ENCODE measurements around the gene FAM174B.

The FAM174B gene

DNA sequence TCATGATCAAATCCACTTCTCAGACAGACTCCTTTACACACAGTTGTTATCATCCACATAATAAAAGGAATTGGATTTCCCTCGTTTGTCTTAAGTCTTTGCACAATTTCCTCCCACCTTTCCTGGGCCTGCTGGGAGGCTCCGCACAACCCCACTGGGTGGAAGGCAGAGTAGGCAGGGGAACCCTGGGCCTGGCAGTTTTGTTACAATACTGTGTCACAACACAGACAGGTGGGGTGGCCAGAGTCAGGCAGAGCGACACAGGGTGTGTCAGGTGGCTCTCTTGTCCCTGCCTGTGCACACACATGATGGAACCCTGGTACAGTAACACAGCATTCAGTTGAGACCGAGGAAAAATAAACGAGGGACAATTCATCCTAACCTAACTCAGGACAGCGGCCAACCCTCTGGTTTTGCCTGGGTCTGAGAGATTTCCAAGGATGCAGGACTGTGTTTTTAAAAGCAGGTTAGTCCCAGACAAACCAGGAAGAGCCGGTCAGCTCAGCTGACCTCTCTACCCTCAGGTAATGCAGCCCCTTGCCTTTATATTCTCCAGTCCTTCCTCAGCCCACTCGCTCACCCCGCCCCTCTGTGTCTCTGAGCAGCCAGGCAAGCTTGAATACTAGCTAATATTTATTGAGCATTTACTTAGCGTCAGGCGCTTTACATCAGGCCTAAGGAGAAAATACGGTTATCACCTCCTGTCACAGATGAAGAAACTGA lies 8.8 kb upstream of the FAM174B start:
- DNase-seq: no peak

DNA sequence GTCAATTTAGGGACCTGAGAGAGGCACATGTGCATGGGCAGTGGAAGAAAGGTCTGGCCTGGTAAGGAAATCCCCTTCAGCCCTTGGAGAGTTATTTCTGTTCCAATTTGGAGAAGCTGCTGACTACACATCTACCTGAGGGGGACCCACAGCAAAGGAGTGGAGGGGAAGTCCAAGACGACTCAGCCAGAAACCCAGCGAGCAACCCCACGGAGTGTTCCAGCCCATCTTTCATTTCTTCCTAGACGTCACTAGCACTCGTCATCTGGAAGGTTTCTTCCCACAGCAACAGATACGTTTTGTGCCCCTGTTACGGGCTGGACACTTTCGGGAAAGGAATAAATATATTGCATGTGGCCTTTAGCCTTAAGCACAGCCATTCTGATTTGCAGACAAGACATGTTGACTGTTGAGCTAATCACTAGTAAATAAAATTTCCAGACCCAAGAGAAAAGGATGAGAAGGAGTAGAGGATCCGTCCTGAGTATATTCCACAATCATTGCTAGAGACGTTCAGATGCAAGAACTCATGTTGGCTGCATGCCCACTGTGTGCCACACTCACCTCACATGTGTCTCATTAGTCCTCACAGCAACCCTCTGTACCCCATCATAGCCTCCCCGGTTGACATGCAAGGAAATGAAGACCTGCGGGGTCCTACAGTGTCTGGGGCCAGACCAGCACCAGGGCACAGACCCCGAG lies 7.8 kb upstream of the FAM174B start:
- DNase-seq: no peak

DNA sequence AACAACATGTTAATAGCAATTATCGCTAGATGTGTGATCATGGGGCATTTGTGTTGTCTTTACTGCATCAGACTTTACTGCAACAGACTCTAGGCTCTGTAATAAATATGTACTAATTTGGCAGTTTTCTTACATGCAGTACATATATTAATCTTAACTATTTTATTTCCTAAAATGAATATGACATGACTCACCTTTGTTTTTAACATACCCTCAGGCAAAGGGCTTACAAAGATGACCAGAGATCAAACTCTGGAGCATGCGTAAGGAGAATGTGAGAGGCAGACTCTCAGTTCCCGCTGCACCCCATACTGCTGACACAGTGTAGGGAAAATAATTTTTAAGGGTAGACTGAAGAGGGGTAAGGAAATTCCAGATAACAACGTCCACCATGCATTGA lies 7.2 kb upstream of the FAM174B start:
- DNase-seq: no peak

DNA sequence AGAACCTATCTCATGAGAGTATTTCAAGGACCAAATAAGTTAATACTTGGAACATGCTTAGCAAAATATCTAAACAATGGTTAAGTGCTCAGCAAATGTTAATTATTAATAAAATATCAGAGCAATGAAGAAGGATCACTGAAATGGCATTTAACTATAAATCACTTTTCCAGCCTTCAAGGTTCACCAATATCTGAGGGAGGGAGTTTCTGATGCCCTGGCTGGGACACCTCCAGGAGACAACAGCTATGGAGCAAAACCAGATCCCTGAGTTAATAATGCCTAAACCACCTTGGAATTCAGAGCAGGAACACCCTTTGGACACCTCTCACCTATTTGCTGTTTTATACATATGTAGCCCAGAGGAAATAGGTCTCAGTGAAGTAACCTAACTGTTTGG lies 6.4 kb upstream of the FAM174B start:
- no peak for DNase-seq

DNA sequence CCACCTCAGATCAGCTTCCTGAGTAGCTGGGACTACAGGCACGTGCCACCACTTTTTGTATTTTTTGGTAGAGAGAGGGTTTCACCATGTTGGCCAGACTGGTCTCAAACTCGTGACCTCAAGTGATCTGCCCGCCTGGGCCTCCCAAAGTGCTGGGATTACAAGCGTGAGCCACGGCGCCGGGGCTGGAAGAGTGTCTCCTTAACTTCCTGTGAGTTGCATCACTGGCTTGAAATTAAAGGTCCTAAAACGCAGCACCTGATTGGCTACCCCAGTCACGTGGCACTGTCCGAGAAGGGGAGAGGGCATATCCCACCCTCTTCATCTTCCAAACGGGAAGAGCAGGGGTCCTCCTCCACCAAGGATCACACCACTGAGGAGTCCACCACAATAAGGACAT lies 5.5 kb upstream of the FAM174B start:
- DNase-seq: no peak

DNA sequence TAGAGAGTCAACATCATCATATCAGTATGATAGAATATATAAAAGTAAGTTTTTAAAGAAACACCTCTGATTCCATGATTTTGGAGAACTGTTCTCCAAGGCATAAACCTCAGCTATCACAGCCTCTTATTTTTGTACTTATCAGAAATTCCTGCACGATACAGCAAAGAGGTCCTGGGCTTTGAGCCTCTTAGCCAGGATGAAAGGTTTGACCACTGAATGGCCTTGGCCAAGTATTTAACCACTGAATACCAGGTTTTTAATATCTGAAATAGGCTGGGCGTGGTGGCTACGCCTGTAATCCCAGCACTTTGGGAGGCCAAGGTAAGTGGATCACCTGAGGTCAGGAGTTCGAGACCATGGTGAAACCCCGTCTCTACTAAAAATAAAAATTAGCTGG lies 1.9 kb upstream of the FAM174B start:
- no peak for DNase-seq

DNA sequence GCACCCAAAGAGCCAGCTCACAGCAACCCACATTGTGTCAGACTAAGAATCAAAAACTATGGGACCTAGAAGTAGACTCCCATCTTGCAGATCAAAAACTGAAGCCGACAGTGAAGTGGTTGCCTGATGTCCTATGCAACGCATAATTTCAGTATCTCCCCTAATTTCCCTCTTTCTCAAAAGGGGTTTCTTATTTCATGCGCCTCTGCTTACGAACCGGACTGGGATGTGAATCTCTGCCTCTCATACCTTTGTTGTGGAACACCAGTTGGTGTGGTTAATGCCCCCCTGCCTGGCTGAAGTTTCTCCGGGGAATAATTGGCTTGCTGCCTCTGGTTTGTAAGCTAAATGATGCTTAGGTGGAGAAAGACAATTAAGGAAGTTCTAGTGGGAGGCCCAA lies 514 bp upstream of the FAM174B start:
- no peak for DNase-seq

DNA sequence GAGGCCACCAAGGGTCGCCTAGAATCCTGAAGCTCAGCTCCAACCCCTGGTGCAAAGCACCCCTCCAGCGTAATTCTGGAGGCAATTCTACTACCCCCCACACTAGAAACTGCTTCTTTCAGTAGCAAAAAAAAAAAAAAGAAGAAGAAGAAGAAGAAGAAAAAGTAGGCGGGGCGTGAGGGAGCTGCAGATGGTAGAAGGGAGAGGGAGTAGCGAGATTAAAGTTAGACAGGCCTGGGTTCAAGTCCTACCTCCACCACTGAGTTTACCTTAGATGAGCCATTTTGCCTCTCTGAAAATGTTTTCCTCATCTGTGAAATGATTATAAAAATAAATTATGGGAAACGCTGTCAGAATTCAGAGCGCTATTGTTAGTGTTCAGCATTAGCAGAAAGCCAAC lies 913 bp downstream of the FAM174B start:
- DNase-seq: no peak

DNA sequence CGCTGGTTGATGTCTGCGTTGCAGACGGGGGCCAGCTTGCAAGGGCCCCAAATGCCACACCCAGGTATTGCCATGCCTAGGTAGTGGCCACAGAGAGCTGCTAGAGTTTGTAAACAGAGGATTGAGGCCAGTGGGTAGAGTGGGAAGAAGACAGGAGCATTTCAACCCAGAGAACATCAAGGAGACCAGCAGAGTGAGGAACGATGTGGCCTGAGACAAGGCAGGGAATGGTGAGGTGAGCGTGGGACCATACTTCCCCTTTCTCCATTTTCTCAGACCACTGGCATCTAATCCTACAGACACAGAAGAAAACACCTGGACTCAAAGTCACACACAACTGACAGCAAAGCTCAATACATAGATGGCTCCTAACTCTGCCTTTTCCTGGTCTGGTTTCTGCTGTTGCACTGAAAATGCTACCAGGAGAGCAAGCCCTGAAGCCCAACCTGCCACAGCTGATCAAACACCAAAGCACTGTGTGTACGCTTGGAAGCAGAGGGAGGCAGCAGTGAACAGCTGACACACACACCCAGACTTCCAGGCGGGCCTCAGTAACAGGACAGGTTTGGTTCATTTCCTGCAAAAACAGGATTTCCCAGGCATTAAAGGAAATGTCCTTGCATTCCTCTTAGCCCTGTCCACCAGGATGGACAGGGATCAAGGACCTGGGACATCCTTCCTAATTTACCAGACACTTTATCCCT lies 1.6 kb downstream of the FAM174B start:
- DNase-seq: no peak

DNA sequence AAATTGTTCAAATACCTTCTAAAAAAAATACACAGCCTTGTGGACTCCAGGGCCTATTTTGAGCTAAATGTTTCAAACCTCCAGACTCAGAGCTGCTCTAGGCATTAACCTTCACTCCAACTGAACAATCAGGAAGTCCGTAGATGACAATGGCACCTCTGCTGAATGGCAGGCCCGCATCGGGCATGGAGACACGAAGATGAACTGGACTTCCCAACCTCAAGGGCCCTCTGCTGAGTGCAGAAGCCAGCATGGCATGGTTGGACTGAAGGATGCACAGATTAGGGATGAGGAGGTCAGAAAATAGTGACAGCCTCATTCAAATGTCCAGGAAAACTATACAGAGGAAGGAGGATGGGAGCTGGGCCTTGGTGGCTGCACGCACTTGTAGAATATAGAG lies 2.2 kb downstream of the FAM174B start:
- no peak for DNase-seq

DNA sequence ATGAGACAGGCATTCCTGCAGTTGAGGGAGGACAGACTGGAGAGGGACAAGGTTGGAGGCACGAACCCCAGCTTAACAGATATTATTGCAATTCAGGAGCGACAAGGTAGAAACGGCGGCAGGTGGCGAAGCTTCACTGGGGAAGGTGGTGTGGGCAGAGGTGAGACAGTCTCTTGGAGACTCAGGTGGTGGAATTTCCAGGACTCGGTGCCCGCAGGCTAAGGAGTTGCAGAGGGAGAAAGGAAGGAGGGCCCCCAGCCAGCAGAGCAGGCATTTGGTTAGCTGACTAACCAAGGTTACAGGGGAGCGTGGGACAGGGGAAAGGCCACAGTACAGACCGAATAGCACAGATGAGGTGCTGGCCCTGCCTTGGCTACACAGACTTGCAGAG lies 3.0 kb downstream of the FAM174B start:
- DNase-seq: no peak

DNA sequence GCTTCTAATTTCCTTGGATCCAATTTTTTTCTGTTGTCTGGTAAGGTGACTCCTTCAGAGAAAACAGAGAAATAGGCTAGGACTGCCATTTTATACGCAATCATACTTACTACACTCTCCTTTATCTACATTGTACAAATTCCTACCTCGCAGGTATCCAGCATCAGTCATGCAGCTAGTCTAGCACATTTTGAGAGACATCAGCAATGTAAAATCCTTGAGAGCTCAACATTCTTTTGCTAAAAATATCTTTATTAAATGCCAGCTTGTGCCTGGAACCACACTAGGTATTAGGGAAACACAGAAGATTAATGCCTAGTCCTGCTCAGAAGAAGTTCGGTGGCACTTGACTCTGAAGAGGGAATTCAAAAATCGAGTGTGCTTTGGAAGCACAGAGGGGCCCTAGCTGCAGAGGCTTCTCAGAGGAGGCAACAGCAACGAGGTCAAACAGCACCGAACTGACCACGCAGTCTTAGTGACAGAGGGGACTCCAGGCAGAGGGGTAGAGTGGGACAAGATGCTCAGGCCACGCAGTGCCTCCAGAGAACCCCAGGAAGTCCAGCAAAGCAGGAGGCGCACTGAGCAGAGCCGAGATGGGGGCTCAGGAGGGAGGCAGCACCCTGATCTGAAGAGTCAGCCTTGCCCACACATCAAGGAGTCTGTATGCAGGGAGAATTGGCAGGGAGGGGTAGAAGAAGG lies 3.5 kb downstream of the FAM174B start:
- DNase-seq: no peak

DNA sequence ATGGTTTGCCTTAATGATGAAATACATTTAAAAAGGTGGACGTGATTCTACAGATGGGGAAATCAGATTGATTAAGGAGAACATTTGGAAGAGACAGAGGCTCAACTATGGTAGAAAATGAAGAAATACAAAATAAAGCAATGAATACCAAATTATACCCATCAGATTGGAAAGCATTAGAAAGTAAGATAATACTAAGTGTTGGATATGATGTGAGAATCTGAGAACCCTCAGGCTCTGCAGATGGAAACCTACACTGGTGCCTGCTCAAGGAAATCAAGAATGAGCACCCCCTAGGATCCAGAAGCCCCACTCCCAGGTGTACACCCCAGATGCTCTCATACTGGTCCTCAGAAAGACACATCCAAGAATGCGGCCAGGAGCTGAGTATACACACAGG lies 4.6 kb downstream of the FAM174B start:
- DNase-seq: no peak

DNA sequence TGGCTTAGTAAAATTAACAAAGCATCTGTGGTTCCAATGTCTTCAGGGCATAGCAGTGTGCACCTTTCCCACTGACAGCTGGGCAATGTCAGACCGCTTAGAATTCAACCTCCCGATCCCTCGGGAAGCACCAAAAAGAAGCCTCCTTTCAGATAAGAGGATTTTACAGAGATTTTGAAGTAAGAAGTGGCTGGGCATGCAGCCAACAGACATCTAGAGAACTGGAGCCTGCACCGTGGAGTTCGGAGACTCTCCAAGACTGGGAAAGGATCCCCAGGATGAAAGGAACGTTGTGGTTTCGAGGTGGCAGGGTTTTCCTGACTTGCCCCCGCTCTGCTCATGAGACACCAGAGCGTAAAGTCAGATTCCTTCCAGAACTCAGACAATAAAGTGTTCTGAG lies 5.3 kb downstream of the FAM174B start:
- DNase-seq: no peak

DNA sequence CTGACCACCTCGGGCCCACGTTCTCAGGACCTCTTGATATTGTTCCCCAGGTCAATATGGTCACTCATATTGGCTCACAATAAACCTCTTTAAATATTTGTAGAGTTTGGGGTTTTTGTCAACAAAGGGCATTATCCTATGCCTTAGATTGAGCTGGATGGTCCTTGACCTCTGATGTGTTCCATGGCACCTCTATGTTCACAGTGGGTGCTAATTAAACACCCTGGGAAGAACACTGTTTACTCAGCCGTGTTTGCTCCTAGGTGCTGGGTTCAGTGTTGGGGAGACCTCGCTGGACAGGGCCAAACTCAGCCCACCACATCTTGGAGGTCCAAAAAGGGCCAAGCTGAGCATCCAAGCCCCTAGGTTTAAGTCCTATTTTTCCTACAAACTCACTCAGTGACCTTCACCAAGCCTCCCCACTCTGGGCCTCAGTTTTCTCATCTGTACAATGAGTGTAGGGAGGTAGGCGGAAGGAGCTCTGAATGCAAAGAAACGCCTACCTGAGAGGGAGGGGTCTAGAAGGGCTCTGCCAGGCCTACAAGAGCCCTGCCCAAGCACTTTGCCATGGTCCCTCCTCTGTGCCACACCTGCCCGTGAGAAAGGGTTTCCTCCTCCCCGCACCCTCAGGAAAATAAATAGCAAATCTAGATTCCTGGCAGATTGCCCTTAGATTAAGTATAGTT lies 7.2 kb downstream of the FAM174B start:
- no peak for DNase-seq

DNA sequence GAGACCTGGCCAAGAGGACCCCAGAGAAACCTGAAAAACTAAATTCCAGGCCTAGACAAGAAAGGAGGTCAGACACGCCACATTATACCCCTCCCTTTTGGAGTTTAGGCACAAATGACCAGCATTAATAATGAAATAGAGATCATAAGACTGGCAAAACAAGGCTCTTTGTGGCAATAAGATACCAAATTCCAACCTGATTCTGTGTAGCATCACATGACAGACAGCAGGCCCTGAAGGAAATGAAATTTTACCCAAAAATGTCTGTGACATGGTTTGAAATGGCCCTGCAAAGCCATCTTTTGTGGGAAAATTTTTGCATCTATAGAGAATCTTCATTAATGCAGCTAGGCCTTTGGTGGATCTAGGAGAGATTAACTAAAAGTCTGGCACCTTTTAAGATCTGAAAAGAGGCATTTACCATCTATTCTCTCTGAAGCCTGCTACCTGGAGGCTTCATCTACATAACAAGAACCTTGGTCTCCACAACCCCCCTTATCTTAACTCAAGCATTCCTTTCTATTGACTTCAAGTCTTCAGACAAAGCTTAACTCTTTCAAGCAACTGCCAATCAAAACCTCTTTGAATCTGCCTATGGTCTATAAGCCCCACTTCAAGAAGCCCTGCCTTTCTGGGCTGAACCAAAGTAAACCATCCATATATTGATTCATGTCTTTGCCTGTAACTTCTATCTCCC lies 8.0 kb downstream of the FAM174B start:
- DNase-seq: no peak

DNA sequence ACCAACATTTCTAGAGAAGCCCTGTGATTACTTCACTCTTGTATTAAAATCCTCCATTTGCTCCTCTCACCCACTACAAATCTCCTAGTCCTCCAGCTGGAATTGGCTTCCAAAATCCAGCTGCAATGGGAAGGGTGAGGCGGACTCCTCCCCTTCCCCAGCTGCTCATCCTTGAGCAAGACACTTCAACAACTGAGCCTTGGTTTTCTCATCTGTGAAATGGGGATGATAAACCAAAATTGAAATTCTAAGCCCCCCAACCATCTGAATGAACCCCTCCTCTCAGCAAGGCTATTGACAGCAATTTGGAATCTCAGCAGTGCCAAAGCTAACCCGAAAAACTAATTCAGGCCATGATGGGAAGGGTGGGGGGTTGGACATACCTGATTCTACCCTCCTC lies 9.4 kb downstream of the FAM174B start:
- no peak for DNase-seq

DNA sequence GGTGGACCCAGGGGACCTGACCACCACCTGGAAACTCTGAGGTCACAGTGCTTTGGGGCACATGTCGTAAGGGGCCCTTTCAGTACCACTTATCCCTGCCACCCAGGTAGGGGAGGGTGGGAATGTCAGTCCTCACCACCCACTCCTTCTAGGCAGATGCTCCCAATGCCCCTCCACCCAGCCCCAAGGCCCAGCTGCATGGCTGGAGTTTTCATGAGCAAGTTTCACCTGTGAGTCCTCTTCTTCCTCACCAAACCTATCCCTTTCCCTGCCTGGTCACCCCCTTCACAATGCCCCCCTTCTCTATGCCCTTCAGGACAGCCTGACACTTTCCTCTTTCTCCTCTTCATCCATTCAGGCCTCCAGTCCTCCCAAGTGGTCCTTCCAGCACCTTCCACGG lies 9.8 kb downstream of the FAM174B start:
- no peak for DNase-seq

DNA sequence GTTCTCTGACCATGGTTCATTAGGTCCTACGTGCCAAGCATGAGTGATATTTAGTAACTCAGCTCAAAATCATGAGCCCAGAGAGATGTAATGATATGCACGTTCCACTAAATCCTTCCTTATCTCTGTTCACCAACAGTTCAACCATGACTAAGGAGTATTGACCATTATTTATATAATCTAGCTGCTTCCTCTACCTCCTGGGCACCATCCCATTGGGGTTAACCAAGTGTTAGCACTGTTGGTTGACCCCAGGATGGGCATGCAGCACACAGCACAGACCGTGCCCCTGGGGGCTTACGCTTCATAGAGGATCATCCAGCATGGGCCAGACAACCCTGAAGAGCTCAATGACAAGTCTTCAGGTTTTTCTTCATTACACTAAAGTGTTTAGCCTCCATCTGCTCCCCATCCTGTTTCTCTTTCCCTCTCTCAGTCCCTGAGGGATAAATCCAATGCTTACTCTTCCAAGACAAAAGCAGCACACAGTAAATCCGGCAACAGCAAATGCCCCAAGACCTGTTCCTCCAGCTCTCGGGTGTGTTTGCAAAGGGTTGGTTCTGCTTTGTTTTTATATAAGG lies 10.4 kb downstream of the FAM174B start:
- no peak for DNase-seq

DNA sequence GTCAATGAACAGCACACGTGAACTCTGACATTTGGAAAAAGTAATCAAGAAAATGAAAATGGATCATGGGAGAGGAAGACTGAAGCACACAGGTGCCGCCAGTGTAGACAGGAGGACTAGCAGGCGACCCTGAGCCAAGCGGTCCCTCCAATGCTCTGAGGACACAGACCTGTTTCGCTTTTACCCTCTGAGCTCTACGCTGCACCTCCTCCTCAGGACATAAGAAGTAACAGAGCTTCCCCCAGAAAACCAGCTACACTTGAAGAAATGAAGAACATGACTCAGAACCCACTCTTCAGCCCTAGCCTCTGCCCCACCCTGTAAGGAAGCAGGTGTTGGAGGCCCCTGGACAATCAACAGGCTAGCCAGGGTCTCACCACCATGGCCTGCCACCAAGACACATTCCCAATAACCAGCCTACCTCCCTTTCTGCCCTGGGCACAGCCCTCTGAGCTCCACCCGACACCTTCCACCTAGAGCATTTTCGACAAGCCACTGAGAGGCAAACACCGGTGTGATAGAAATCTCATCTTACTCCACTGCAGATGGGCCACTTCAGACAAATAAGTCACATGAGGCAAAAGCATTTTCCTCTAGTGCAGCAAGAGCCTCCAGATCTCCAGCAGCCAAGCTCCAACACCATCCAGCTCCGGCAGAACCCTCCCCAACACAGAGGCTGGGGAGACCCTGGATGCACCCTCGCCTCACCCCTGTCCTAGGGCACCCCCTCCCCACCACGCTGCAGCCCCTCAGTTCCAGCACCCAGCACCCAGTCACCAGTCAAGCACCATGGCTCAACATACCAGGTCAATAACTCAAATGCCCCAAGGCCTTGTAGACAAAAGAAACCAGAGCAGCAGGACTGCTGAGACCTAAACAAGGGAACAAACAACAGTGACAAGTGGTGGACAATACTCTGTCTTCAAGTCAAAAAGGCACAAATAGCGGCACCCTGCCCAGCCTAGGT lies 11.4 kb downstream of the FAM174B start:
- DNase-seq: no peak

Measured in activated effector memory CD4-positive, alpha-beta T cell treated with anti-CD3 and anti-CD28 coated beads, Interleukin-2, amount 50 U/mL, for 16 hours (primary cell).